PC-3 (cell line): ENCODE data around the gene HIVEP3. TPM values are rescaled to one million over a fixed set of nuclear protein-coding genes. Genes with fewer than 3 reads are reported as not detected.

Experiments used
- ATAC-seq: fragments of 200-7000 bp; cut with Tn5 transposase; 2 replicates; pipeline ENCODE4 v1.9.1; 2020; ENCODE audit warnings: mild to moderate bottlenecking, moderate library complexity
- BruUV-seq: library from RNA; stranded (reverse); fragments of 400-500 nt; replicated peaks from 2 replicates; lab custom pipeline; 2021; lab: Mats Ljungman, UMichigan
- CTCF ChIA-PET: fragments of 300-600 bp; sonication (Branson Sonifier 250); formaldehyde crosslinking; loops from one replicate; lab custom pipeline; 2022; ENCODE audit warnings: antibody characterized with exemption; lab: Charles Lee
- POLR2A ChIA-PET: fragments of 300-600 bp; sonication (Branson Sonifier 250); formaldehyde crosslinking; loops from one replicate; lab custom pipeline; 2022; ENCODE audit warnings: antibody characterized with exemption; ENCODE audit not compliant: unreplicated experiment; lab: Charles Lee
- DNase-seq: peaks from one replicate; pipeline ENCODE4 v3.0.0-alpha.2; 2015
- H2AFZ ChIP-seq: fragments of 300-600 bp; sonication (generic); 2 replicates; pipeline ENCODE4 v1.6.0; 2016; ENCODE audit warnings: antibody characterized with exemption, low read length
- H3F3A ChIP-seq: fragments of 300-600 bp; sonication (generic); one replicate; pipeline ENCODE4 v1.6.0; 2017; ENCODE audit warnings: antibody characterized with exemption, low read length, control low read depth, mild to moderate bottlenecking; ENCODE audit not compliant: unreplicated experiment
- H3K27ac ChIP-seq: fragments of 300-600 bp; sonication (generic); 2 replicates; pipeline ENCODE4 v1.5.1; 2016; ENCODE audit warnings: mild to moderate bottlenecking, low read length
- H3K27me3 ChIP-seq: fragments of 300-600 bp; sonication (generic); 2 replicates; pipeline ENCODE4 v1.6.1; 2016; ENCODE audit warnings: low read length, mixed read lengths
- H3K36me3 ChIP-seq: fragments of 300-600 bp; sonication (generic); 2 replicates; pipeline ENCODE4 v1.6.1; 2016; ENCODE audit warnings: low read depth, mixed run types, low read length, mixed read lengths
- H3K4me1 ChIP-seq: fragments of 300-600 bp; sonication (generic); 2 replicates; pipeline ENCODE4 v1.5.1; 2016; ENCODE audit warnings: low read length; ENCODE audit not compliant: insufficient read depth
- H3K4me2 ChIP-seq: fragments of 300-600 bp; sonication (generic); 2 replicates; pipeline ENCODE4 v1.6.0; 2016; ENCODE audit warnings: low read length
- H3K4me3 ChIP-seq: fragments of 300-600 bp; sonication (generic); 2 replicates; pipeline ENCODE4 v1.5.1; 2016; ENCODE audit warnings: mild to moderate bottlenecking, low read length, mixed read lengths
- H3K79me2 ChIP-seq: fragments of 300-600 bp; sonication (generic); 2 replicates; pipeline ENCODE4 v1.6.1; 2017; ENCODE audit warnings: low read length, mixed read lengths
- H3K9ac ChIP-seq: fragments of 300-600 bp; sonication (generic); 2 replicates; pipeline ENCODE4 v1.6.0; 2016; ENCODE audit warnings: mild to moderate bottlenecking, low read length
- H3K9me2 ChIP-seq: fragments of 300-600 bp; sonication (generic); replicated peaks from 2 replicates; pipeline ENCODE4 v1.6.1; 2016; ENCODE audit warnings: mixed run types, low read length, mixed read lengths
- H3K9me3 ChIP-seq: fragments of 300-600 bp; sonication (generic); 2 replicates; pipeline ENCODE4 v1.6.1; 2016; ENCODE audit warnings: low read length, mixed read lengths
- H4K20me1 ChIP-seq: fragments of 300-600 bp; sonication (generic); 2 replicates; pipeline ENCODE4 v1.6.1; 2016; ENCODE audit warnings: low read length, mixed read lengths
- EZH2 ChIP-seq: fragments of 300-600 bp; sonication (generic); IDR thresholded peaks from one replicate; pipeline ENCODE4 v1.6.1; 2017; ENCODE audit warnings: antibody characterized with exemption, mild to moderate bottlenecking, low read length; ENCODE audit not compliant: unreplicated experiment
- EZH2phosphoT487 ChIP-seq: fragments of 300-600 bp; sonication (generic); IDR thresholded peaks from 2 replicates; pipeline ENCODE4 v1.6.1; 2018; ENCODE audit warnings: mild to moderate bottlenecking, antibody characterized with exemption, low read length, borderline replicate concordance
- intact Hi-C: fragments of 100-400 bp; cut with micrococcal nuclease; formaldehyde crosslinking; loops from 2 replicates; pipeline ENCODE4 v1.9.0; 2023
- total RNA-seq: library from RNA; depleted of rRNA; stranded (reverse); fragments of >200 nt; gene quantifications from 2 replicates; pipeline ENCODE4 v1.2.3, GENCODE V29; 2014
- TF ChIP-seq, protein P1 (sequence below): fragments of 300-600 bp; sonication (generic); conservative IDR thresholded peaks from 2 replicates; pipeline ENCODE4 v1.5.1; 2017; ENCODE audit warnings: antibody characterized with exemption, low read depth, mild to moderate bottlenecking, low read length

HIVEP3 gene
- total RNA-seq, 1 experiment from 2014 or later = 9.8 TPM

GRCh38 chr1:41776891-41777441, 141.8 kb downstream of the HIVEP3 start:
- CTCF ChIA-PET = no interaction called here

GRCh38 chr1:41775956-41776585, 142.7 kb downstream of the HIVEP3 start:
- Histone ChIP-seq H3K36me3 (no peaks in the 10 kb centered on the region), H3K27me3 (no peaks in the 10 kb centered on the region), H3K27ac (no peak overlapping the region), H3K4me3 (no peak overlapping the region), H3K9me3 (no peaks in the 10 kb centered on the region), H3K9me2 (no peaks in the 10 kb centered on the region), H3K4me1 (peaks cover 20% of the 10 kb centered on the region), H4K20me1 (no peaks in the 10 kb centered on the region), H2AFZ (no peak overlapping the region), H3F3A (no peaks in the 10 kb centered on the region), H3K9ac (no peak overlapping the region), H3K4me2 (no peak overlapping the region), H3K79me2 (no peaks in the 10 kb centered on the region)
- TF ChIP-seq, protein P1, sequence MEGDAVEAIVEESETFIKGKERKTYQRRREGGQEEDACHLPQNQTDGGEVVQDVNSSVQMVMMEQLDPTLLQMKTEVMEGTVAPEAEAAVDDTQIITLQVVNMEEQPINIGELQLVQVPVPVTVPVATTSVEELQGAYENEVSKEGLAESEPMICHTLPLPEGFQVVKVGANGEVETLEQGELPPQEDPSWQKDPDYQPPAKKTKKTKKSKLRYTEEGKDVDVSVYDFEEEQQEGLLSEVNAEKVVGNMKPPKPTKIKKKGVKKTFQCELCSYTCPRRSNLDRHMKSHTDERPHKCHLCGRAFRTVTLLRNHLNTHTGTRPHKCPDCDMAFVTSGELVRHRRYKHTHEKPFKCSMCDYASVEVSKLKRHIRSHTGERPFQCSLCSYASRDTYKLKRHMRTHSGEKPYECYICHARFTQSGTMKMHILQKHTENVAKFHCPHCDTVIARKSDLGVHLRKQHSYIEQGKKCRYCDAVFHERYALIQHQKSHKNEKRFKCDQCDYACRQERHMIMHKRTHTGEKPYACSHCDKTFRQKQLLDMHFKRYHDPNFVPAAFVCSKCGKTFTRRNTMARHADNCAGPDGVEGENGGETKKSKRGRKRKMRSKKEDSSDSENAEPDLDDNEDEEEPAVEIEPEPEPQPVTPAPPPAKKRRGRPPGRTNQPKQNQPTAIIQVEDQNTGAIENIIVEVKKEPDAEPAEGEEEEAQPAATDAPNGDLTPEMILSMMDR = no peak
- TF ChIP-seq EZH2 (no peak), EZH2phosphoT487 (no peak)
- intact Hi-C loops = no loop called here
- POLR2A ChIA-PET = no interaction called here
- DNase-seq = no peak
- CTCF ChIA-PET = no interaction called here
- ATAC-seq = no peak
- no TSS peak for BruUV-seq

More at GRCh38 chr1:41776891-41777441, 141.8 kb downstream of the HIVEP3 start:
- no peaks in the 10 kb centered on the region for H3K27me3 ChIP-seq
- TF ChIP-seq EZH2phosphoT487 = no peak
- TF ChIP-seq, protein P1 = no peak
- no peak for TF ChIP-seq EZH2
- no peak overlapping the region for H3K9ac ChIP-seq
- POLR2A ChIA-PET = no interaction called here
- ATAC-seq (no peak), DNase-seq (no peak)
- no peaks in the 10 kb centered on the region for H3K9me2 ChIP-seq
- H3F3A ChIP-seq = no peaks in the 10 kb centered on the region
- H3K27ac ChIP-seq = no peak overlapping the region
- intact Hi-C loops = no loop called here
- no peaks in the 10 kb centered on the region for H3K79me2 ChIP-seq
- no peaks in the 10 kb centered on the region for H3K36me3 ChIP-seq
- BruUV-seq = no TSS peak
- H3K4me3 ChIP-seq = no peak overlapping the region
- H3K4me2 ChIP-seq = no peak overlapping the region
- H3K4me1 ChIP-seq = peaks cover 11% of the 10 kb centered on the region
- no peaks in the 10 kb centered on the region for H3K9me3 ChIP-seq
- no peak overlapping the region for H2AFZ ChIP-seq
- H4K20me1 ChIP-seq = no peaks in the 10 kb centered on the region

- POLR2A ChIA-PET = no interaction called here
- no peak overlapping the region for H3K27ac ChIP-seq
- no peaks in the 10 kb centered on the region for H3K9me3 ChIP-seq
- no peak overlapping the region for H3K4me3 ChIP-seq
- no peaks in the 10 kb centered on the region for H3K9me2 ChIP-seq
- intact Hi-C loops = no loop called here
- no peaks in the 10 kb centered on the region for H3F3A ChIP-seq
- H3K4me2 ChIP-seq = no peak overlapping the region
- H3K36me3 ChIP-seq = no peaks in the 10 kb centered on the region
- no peak overlapping the region for H2AFZ ChIP-seq
- H3K4me1 ChIP-seq = peaks cover 33% of the 10 kb centered on the region
- CTCF ChIA-PET = no interaction called here
- H3K9ac ChIP-seq = no peak overlapping the region
- ATAC-seq (no peak), DNase-seq (no peak)
- TF ChIP-seq EZH2phosphoT487 (no peak), EZH2 (no peak)
- TF ChIP-seq, protein P1 = no peak
- no TSS peak for BruUV-seq
- H3K79me2 ChIP-seq = no peaks in the 10 kb centered on the region
- no peaks in the 10 kb centered on the region for H4K20me1 ChIP-seq
- H3K27me3 ChIP-seq = no peaks in the 10 kb centered on the region
Measured at GRCh38 chr1:41774471-41774990, 144.2 kb downstream of the HIVEP3 start.
